Measurements from ENCODE around the gene ATP8A1.

ATP8A1 gene

GRCh38 chr4:42624551-42624950 is 32.4 kb downstream of the ATP8A1 start:
- no peak for DNase-seq

- DNase-seq = no peak
Observed at GRCh38 chr4:42618023-42618422, 38.9 kb downstream of the ATP8A1 start.

GRCh38 chr4:42617030-42617429 is 39.9 kb downstream of the ATP8A1 start:
- DNase-seq = no peak

- no peak for DNase-seq
Observed at GRCh38 chr4:42616572-42616971, 40.3 kb downstream of the ATP8A1 start.

- no peak for DNase-seq
Observed at GRCh38 chr4:42615131-42615763, 41.7 kb downstream of the ATP8A1 start.

GRCh38 chr4:42612898-42613297 is 44.0 kb downstream of the ATP8A1 start:
- no peak for DNase-seq

- no peak for DNase-seq
Observed at GRCh38 chr4:42610941-42611340, 46.0 kb downstream of the ATP8A1 start.

GRCh38 chr4:42609051-42609450 is 47.9 kb downstream of the ATP8A1 start:
- DNase-seq = no peak

GRCh38 chr4:42608551-42608950 is 48.4 kb downstream of the ATP8A1 start:
- DNase-seq = no peak

GRCh38 chr4:42607011-42607726 is 49.7 kb downstream of the ATP8A1 start:
- no peak for DNase-seq

- no peak for DNase-seq
Observed at GRCh38 chr4:42605264-42605663, 51.6 kb downstream of the ATP8A1 start.

- no peak for DNase-seq
Observed at GRCh38 chr4:42603862-42604261, 53.0 kb downstream of the ATP8A1 start.

- no peak for DNase-seq
Observed at GRCh38 chr4:42600578-42600977, 56.3 kb downstream of the ATP8A1 start.

- no peak for DNase-seq
Observed at GRCh38 chr4:42596918-42597317, 60.0 kb downstream of the ATP8A1 start.

GRCh38 chr4:42594888-42595287 is 62.0 kb downstream of the ATP8A1 start:
- DNase-seq = no peak

GRCh38 chr4:42588909-42589308 is 68.0 kb downstream of the ATP8A1 start:
- DNase-seq = no peak

GRCh38 chr4:42586775-42587174 is 70.1 kb downstream of the ATP8A1 start:
- no peak for DNase-seq

GRCh38 chr4:42579903-42580302 is 77.0 kb downstream of the ATP8A1 start:
- no peak for DNase-seq

- no peak for DNase-seq
Observed at GRCh38 chr4:42578187-42578586, 78.7 kb downstream of the ATP8A1 start.

GRCh38 chr4:42574870-42575430 is 82.0 kb downstream of the ATP8A1 start:
- DNase-seq = no peak

- DNase-seq = no peak
Observed at GRCh38 chr4:42573249-42573648, 83.7 kb downstream of the ATP8A1 start.

GRCh38 chr4:42570221-42570620 is 86.7 kb downstream of the ATP8A1 start:
- DNase-seq = no peak

GRCh38 chr4:42568610-42569207 is 88.2 kb downstream of the ATP8A1 start:
- no peak for DNase-seq

GRCh38 chr4:42566835-42567234 is 90.1 kb downstream of the ATP8A1 start:
- DNase-seq = no peak
